Cerebellar nuclear complex (tissue), 1 donor: ENCODE results near the gene ECM1.

Source experiments
- DNase-seq, 2 experiments: peaks; one replicate each; lab custom pipeline; 2025; lab: John Stamatoyannopoulos, UW

ECM1 gene

DNA sequence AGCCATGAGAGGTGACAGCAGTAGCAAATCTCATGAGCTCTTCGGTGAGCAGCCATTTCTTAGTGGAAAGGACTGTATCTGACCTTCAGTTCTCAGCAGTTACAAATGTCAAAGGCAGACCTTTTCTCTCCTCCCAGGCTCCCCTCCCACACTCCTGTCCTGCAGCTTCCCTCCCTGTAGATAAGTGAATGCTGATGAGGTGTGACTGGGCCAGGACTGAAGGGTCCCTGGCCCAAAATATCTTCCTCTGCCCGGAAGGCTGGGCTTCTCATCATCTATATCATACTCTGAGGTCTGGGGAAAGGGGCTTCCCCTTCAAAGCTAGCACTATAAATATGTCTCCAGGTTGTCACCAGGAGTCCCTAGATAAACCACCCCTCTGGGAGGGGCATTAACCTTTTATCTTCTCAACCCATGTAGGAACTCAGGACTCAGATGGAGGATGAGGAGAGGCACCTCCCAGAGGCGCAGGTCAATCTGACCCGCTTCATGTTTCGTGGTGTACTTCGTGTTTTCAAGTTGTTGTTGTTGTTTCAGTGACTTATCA, 37.6 kb downstream of the ECM1 start:
- DNase-seq, result no peak

DNA sequence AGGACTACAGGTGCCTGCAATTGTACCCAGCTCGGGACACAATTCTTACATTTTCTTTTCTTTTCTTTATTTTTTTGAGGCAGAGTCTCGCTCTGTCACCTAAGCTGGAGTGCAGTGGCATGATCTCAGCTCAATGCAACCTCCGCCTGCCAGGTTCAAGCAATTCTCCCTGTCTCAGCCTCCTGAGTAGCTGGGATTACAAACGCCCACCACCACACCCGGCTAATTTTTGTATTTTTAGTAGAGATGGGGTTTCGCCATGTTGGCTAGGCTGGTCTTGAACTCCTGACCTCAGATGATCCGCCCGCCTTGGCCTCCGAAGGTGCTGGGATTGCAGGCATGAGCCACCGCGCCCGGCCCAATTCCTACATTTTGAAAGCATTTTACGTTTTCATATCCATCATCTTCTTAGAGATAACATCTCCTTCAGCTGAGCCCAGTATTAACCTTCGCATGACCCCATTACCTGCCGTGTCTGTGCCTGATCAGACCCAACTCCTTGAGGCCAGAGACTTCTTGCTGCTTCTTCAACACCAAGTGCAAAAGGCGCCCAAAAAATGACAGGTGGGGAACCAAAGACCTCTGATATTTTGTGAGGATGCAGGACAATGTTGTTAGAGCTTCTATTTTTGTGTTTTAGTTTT, 38.5 kb downstream of the ECM1 start:
- DNase-seq, result no peak

DNA sequence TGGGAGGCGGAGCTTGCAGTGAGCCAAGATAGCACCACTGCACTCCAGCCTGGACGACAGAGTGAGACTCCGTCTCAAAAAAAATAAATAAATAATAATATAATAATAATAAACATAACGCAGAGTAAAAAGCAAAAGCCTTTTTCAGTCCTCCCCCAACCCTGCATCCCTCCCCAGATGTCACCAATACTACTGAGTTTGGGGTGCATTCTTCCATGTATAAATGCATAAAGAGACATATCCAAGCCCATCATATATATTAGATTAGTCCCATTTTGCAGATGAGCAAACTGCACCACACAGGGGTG, 40.4 kb downstream of the ECM1 start:
- no peak for DNase-seq

DNA sequence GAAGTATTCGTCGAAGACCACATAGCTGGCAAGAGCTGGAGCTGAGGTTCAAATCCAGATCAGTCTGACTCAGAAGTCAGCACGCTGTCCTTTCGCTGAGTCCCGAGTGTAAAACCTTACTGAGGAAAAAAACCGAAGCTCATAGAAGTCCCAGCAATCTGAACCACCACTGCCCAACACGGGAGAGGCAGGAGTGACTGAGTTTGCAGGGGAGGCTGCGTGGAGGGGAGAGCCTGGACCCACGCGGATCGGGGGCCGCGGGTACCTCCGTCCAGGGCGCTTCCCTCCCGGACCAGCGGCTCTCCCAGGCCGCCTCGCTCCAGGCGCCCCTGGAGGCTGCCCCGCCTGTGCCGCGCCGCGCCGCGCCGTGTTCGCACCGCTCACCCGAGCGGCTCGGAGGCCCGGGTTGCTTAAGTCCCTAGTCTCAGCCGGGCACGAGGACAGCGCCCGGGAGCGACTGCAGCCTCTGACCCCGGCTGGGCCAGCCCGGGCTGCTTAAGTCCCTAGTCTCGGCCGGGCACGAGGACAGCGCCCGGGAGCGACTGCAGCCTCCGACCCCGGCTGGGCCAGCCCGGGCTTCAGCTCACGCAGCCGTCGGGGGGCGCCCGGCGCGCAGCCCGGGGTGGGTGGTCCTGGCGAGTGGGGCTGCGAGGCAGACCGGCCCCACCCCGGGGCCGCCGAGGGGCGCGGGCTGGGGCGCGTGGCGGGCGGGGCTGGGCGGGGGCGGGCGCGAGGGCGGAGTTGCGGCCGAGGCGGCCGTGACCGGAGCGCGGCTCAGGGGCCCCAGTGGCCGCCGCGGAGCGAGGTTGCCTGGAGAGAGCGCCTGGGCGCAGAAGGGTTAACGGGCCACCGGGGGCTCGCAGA, 41.0 kb downstream of the ECM1 start, which contains the start of gene ADAMTSL4:
Gene ADAMTSL4 (plus strand): TSS at position 777 of the 864 bp plus-strand sequence. CDS start 2,881 bp downstream, outside the sequence.
- DNase-seq, result no peak

DNA sequence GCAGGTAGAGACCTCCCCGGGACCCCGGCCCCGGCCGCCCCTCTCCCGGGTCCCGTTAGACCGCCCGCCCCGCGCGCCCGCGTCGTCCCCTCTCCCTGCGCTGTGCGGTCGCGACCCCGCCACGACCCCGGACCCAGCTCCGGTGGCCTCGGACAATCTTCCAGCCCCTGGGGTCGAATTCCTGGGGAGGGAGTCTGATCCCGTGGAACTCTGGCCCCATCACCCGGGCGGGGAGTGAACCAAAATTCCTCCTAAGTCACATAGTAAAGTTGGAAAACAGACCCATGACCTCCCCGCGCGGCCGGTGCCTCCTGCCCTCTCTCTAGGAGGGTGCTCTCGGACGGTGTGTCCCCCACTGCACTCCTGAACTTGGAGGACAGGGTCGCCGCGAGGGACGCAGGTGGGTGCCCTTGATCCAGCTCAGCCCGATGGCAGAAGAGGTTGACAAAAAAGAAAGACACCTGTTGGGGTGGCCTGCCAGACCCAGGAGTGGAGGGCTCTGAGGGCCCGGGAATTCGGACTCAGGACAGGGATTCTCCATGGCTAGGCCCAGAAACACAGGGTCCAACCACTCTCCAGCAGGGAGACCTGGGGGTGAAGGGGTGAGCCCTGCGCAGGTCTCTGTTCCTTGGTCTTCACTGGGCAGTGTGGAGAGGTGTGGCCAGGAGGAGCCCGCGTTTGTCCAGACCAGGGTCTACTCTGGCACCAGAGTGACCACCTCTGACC, 41.8 kb downstream of the ECM1 start:
- no peak for DNase-seq

DNA sequence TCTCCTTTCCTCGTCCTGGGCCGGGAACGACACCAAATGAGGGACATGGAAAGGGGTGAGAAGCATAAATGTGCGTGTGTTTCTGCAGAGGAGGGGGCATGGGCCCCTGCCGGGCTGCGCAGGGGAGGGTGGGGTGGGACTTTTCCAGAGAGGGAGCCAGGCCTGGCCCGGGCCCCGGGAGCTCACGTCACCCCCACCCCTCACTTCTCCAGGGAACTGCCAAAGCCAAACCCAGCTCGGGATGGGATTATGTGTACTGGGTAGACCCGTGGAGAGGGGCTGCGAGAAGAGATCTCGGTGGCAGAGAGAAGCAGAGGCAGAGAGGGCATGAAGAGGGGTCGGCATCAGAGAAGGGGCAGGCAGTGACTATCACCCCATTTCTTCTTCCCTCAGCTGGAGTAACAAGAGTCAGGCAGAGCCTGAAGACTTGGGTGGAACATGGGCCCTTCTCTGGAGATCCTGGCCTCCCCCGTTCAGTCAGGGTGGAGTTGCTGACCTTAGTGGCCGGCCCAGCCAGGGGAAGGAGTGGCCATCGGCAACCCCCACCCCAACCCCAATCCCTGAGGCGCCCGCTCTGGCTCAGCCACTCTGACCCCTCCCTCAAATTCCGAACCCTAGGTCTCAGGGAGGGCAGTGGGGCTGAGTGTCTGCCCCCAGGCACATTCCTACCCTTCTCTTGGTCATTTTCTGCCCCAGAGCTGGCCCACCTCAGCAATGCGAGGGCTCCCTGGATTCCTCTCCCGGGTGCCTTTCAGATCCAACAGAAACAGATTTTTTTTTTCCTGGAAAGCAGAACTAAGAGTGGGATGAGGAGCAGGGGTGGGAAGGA, 42.5 kb downstream of the ECM1 start:
- no peak for DNase-seq

DNA sequence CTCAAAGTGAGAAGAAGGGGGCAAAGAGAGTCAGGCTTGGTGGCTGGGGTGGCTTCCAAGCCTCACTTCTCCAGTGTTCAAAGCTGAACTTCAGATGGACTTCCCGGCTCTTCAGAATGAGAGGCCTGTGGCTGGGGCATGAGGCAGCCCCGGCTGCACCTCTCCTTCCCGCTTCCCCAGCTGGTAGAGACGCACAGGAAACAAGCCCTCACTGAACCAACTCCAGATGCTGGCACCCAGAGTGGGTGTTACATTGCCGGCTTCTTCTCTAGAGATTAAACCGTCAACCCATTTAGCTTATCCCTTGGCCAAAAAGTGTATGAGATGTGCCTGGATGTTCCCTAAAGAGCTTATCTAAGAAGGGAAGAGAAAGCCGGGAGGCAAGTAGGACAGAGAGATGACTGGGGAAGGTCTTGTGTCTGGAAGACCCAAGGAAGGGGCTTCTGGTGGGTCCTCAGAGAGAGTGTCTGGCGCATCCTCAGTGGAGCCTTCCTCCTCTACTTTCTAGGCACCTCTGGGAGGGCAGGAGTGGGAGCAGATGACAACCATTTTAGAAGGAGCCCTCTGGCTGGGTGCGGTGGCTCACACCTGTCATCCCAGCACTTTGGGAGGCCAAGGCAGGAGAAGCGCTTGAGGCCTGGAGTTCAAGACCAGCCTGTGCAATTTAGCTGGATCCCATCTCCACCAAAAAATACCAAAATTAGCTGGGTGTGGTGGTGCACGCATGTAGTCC, 43.3 kb downstream of the ECM1 start:
- no peak for DNase-seq

DNA sequence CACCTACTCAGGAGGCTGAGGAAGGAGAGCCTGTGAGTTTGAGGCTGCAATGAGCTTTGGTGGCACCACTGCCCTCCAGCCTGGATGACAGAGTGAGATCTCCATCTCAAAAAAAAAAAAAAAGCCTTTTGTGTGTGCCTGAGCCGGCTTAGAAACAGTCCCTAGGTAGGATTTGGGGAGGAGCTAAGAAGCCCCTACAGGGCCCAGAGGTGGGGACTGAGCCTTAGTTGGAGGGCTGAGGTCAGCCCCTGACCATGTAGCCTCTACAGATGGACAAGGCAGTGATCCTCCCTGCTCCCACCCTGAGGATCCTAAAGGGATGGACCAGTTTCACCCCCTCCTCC, 43.8 kb downstream of the ECM1 start:
- no peak for DNase-seq

DNA sequence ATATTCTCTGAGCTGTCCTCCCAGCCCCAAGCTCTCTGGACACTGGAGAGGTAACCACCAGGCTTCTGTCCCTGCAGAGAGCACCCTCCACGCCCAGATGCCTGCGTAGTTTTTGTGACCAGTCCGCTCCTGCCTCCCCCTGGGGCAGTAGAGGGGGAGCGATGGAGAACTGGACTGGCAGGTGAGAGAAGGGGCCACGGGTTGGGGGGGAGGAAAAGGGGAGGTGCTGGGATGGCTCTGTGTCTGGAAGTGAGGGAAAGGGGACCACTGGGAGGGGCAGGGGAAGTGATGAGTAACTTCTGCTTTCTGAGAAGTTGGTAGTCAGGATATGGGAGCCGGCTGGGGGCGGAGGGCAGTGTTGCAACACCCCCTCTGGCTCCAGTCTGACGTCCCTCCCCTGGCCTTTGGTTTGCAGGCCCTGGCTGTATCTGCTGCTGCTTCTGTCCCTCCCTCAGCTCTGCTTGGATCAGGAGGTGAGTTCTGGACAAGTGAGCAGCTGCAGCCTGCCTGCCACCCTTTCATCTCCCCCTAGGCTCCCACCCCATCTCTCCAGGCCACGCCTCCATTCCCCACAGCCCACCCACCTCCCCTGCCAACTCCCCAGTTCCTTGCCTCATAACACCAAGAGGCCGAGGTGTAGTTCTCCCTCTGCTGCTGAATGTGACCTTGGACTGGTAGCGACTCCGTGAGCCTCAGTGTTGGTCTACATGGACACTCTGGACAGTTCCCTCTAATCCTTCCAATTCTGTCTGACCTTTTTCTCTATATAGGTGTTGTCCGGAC, 44.4 kb downstream of the ECM1 start:
- DNase-seq, result no peak

DNA sequence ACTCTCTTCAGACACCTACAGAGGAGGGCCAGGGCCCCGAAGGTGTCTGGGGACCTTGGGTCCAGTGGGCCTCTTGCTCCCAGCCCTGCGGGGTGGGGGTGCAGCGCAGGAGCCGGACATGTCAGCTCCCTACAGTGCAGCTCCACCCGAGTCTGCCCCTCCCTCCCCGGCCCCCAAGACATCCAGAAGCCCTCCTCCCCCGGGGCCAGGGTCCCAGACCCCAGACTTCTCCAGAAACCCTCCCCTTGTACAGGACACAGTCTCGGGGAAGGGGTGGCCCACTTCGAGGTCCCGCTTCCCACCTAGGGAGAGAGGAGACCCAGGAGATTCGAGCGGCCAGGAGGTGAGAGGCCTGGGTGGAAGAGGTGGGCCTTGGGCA, 45.0 kb downstream of the ECM1 start:
- no peak for DNase-seq

DNA sequence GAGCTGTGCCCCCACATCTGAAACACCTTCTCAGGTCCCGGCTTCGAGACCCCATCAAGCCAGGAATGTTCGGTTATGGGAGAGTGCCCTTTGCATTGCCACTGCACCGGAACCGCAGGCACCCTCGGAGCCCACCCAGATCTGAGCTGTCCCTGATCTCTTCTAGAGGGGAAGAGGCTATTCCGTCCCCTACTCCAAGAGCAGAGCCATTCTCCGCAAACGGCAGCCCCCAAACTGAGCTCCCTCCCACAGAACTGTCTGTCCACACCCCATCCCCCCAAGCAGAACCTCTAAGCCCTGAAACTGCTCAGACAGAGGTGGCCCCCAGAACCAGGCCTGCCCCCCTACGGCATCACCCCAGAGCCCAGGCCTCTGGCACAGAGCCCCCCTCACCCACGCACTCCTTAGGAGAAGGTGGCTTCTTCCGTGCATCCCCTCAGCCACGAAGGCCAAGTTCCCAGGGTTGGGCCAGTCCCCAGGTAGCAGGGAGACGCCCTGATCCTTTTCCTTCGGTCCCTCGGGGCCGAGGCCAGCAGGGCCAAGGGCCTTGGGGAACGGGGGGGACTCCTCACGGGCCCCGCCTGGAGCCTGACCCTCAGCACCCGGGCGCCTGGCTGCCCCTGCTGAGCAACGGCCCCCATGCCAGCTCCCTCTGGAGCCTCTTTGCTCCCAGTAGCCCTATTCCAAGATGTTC, 45.6 kb downstream of the ECM1 start:
- DNase-seq, result no peak

DNA sequence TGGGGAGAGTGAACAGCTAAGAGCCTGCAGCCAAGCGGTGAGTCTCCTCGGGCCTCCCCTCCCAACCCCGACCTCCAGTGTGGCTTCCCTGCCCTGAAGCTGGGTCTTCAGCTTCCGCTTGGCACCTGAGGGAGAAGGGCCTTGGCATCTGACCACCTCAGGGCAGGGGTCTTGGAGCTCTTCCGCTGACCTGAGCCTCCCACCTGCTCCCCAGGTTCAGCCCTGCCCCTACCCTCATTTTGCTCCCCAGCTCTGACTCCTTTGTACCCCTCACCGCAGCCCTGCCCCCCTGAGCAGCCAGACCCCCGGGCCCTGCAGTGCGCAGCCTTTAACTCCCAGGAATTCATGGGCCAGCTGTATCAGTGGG, 46.2 kb downstream of the ECM1 start:
- no peak for DNase-seq

DNA sequence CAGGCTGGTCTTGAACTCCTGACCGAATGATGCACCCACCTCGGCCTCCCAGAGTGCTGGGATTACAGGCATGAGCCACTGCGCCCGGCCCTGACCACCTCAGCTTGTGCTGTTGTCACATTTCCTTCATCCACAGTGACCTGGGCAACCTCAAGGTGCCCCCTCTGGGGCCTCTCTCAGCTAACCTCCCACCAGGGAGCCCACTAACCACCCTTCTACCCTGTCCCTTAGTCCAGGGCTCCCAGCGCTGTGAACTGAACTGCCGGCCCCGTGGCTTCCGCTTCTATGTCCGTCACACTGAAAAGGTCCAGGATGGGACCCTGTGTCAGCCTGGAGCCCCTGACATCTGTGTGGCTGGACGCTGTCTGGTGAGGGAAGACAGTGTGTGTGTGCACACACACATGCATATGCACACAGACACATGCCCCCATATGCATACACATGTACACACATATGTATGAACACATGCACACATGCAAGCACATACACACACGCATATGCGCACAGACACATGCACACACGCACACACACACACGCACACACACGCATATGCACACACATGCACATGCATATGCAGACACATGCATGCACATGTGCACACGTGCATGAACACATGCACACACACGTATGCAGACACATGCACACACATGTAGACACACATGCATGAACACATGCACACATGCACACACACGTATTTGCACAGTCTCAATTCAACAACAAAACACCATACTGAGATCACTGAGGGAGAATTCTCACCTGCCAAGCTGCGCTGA, 47.5 kb downstream of the ECM1 start:
- DNase-seq, result no peak

DNA sequence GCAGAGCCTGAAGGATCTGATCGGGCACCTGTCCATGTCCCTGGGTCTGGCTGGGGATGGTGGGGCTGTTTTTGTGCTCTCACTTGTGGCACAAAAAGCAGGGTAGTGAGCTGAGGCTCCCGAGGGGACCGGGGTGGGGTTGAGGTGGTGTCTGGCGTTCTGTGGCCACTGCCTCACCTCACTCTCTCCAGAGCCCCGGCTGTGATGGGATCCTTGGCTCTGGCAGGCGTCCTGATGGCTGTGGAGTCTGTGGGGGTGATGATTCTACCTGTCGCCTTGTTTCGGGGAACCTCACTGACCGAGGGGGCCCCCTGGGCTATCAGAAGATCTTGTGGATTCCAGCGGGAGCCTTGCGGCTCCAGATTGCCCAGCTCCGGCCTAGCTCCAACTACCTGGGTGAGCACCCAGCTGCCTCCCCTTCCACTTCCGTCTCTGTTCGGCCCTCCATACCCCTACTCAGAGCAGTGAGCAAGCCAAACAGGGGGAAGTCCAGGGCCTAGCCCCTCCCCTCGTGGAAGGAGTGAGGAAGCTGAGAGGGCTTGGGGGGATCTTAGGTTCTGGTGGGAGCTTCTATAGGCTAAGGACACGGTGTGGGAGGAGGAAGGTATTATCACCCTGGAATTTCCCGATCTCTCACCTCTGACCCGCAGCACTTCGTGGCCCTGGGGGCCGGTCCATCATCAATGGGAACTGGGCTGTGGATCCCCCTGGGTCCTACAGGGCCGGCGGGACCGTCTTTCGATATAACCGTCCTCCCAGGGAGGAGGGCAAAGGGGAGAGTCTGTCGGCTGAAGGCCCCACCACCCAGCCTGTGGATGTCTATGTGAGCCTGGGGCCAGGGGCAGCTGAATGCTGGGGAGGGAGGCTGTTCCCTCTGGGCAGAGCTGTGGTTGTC, 48.3 kb downstream of the ECM1 start:
- DNase-seq, result no peak

DNA sequence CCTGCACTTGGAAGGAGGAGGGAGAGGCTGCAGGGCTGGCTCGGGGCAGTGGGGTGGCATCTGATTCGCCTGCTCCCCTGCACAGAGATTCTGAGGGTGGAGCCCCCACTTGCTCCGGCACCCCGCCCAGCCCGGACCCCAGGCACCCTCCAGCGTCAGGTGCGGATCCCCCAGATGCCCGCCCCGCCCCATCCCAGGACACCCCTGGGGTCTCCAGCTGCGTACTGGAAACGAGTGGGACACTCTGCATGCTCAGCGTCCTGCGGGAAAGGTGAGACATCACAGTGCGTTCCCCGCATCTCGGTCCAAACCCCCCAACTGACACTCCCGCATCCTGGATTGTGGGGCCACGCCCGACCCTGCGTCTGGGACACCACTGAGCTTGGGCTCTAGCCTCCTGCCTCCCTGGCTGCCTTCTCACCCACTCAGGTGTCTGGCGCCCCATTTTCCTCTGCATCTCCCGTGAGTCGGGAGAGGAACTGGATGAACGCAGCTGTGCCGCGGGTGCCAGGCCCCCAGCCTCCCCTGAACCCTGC, 49.2 kb downstream of the ECM1 start:
- no peak for DNase-seq

DNA sequence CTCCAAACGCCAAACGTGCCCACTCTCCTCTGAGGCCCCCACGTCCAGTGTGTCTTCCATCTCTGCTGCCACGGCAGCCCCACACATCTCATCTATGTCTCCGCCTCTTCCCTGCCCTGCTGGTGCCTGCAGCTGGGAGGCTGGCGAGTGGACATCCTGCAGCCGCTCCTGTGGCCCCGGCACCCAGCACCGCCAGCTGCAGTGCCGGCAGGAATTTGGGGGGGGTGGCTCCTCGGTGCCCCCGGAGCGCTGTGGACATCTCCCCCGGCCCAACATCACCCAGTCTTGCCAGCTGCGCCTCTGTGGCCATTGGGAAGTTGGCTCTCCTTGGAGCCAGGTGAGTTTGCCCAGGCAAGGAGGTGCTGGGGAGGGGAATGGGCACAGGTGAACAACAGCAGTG, 49.9 kb downstream of the ECM1 start:
- DNase-seq, result no peak

DNA sequence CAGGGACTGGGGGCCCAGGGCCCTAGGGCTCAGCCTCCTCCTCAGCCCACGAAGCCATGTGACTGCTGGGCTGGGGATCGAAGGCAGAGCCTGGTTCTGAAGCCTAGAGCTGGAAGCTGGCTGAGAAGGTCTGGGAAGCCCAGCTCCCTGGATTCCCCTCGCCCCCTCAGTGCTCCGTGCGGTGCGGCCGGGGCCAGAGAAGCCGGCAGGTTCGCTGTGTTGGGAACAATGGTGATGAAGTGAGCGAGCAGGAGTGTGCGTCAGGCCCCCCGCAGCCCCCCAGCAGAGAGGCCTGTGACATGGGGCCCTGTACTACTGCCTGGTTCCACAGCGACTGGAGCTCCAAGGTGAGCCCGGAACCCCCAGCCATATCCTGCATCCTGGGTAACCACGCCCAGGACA, 50.4 kb downstream of the ECM1 start:
- no peak for DNase-seq
